ENCODE data around the gene ITIH3. TPM values are rescaled to one million over a fixed set of nuclear protein-coding genes. Genes with fewer than 3 reads are reported as not detected.

ITIH3 gene
- total and polyA plus RNA-seq, 2 of the 4 experiments (the other 2 are of a cell fraction) = 0.72 to 0.94 TPM

DNA sequence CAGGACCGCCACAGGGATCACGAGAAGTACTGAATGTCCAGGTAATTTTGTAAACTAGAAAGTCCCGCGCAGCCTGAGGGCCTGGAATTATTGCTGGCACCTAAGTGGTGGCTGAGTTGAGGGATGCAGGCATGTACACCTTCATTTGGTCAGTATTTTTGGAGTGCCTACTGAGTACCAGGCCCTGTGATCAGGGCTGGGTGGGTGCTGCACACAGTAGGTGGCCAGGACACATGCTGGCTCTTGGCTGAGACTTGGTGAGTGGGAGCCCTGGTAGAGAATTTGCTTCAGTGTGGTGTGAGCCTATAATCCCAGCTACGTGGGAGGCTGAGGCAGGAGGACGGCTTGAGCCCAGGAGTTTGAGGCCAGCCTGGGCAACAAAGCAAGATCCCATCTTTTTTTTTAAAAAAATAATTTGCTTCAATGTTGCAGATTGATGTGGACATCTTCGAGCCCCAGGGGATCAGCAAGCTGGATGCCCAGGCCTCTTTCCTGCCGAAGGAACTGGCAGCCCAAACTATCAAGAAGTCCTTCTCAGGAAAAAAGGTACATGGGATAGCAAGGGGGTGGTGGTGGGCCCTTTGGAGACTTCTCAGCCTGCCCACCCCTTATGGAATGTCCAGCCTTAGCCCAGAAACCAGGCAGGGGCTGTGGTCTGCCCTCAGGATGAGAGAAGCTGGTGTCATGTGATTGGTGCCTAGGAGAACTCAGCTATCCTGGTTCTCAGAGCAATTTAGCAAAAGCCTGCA lies 14.6 kb upstream of the ITIH3 start:
- Histone ChIP-seq H4K20me1 (ENCODE audit: insufficient read depth, low read length) (no peaks in the 10 kb centered on the region), H2AK9ac (replicated peaks; ENCODE audit: low read depth, low read length, poor library complexity) (no peak overlapping the region), H3K18ac (ENCODE audit: low read depth, low read length) (no peak overlapping the region), H2BK5ac (ENCODE audit: low read depth, low read length, poor library complexity, severe bottlenecking) (no peak overlapping the region), H2AK5ac (ENCODE audit: low read depth, low read length) (no peak overlapping the region), H3K4me1 (ENCODE audit: control insufficient read depth, insufficient read depth, low read length) (no peaks in the 10 kb centered on the region), H3K79me1 (ENCODE audit: low read depth in 1 of 2, low read length in 2 of 2) (no peaks in the 10 kb centered on the region), H2BK20ac (ENCODE audit: low read depth, low read length) (no peak overlapping the region), H3K4ac (ENCODE audit: low read depth, low read length) (no peak overlapping the region), H4K91ac (ENCODE audit: insufficient read depth, low read depth, low read length) (no peak overlapping the region), H2BK120ac (ENCODE audit: low read depth, low read length) (no peak overlapping the region), H3K14ac (replicated peaks; ENCODE audit: low read depth, low read length) (no peak overlapping the region), H3K9me1 (ENCODE audit: insufficient read depth, low read length) (0 out of 2 replicates have a peak, but pooled peaks cover 4% of the 10 kb centered on the region), H4K8ac (ENCODE audit: low read depth in 2 of 2, low read length in 2 of 2) (no peak overlapping the region), H3K27me3 (ENCODE audit: control insufficient read depth, insufficient read depth, low read length) (peaks cover 49% of the 10 kb centered on the region; the same call in 1 of the 2 replicates), H3K27ac (ENCODE audit: insufficient read depth, low read length) (no peak overlapping the region), H3K56ac (ENCODE audit: extremely low read depth, insufficient read depth, low read length) (no peak overlapping the region), H3K4me3 (ENCODE audit: insufficient read depth, low read depth, low read length) (no peak overlapping the region), H2AFZ (replicated peaks; ENCODE audit: low read length, poor library complexity) (no peak overlapping the region), H3K36me3 (ENCODE audit: control insufficient read depth, insufficient read depth, low read length) (no peaks in the 10 kb centered on the region), H3K9ac (ENCODE audit: low read depth, low read length) (no peak overlapping the region), H3K9me3 (ENCODE audit: control insufficient read depth, insufficient read depth, low read length) (no peaks in the 10 kb centered on the region), H3K4me2 (ENCODE audit: low read depth, low read length) (no peak overlapping the region), H2BK15ac (ENCODE audit: low read depth, low read length) (no peak overlapping the region), H3K23ac (ENCODE audit: low read depth, low read length) (no peak overlapping the region), H4K5ac (ENCODE audit: low read depth, low read length) (no peak overlapping the region)
- BruUV-seq (replicated peaks) = no TSS peak
- ChIA-PET POLR2A (ENCODE audit: unreplicated experiment) (no interaction called here), CTCF (interaction anchor here (1.3 kb wide), 1 partner anchor 12 kb away, joined by 5 read pairs; no protein-coding TSS in a partner anchor)
- dilution Hi-C loops (cut with HindIII; ENCODE audit: low sequenced_read_pairs, unreplicated experiment) = no loop called here
- no CpG with 5 or more reads among the region's 8 CpGs for WGBS, 2 experiments (ENCODE audit: extremely low coverage in 2 of 2, insufficient read length in 1 of 2)
- TF ChIP-seq POLR2A (IDR thresholded peaks at IDR 0.05; ENCODE audit: low read depth, low read length) = no peak
- TF ChIP-seq BHLHE40 (IDR thresholded peaks at IDR 0.05; ENCODE audit: low read depth, low read length) = no peak
- no peak for TF ChIP-seq MXI1 (IDR thresholded peaks at IDR 0.05; ENCODE audit: borderline replicate concordance, low read depth, low read length)
- no peak for TF ChIP-seq RFX5 (IDR thresholded peaks at IDR 0.05; ENCODE audit: low read depth, low read length)
- TF ChIP-seq NFE2L2 (IDR thresholded peaks at IDR 0.05; ENCODE audit: low read depth, low read length) = no peak
- TF ChIP-seq CHD1 (IDR thresholded peaks at IDR 0.05; ENCODE audit: low read depth, low read length) = no peak
- no peak for DNase-seq
- intact Hi-C loops (cut with micrococcal nuclease) = no loop called here
- no peak for ATAC-seq (ENCODE audit: low read depth)
- in situ Hi-C loops (cut with MboI; ENCODE audit: low sequenced_read_pairs) = no loop called here

Data from IMR-90 (cell line).